NB4 (cell line): Measurements from ENCODE around the gene SFRP5.

Experiments used
- DNase-seq: peaks from one replicate; pipeline ENCODE4 v3.0.0; 2010; ENCODE audit warnings: low read depth
- H3K4me3 ChIP-seq: one replicate; pipeline ENCODE4 v1.5.1; 2011; ENCODE audit warnings: mild to moderate bottlenecking, low read depth, low read length, moderate library complexity
- CTCF ChIP-seq: IDR thresholded peaks from one replicate; pipeline ENCODE4 v1.5.1; 2012; ENCODE audit warnings: low read depth, low read length
- MAX ChIP-seq: IDR thresholded peaks from 2 replicates; pipeline ENCODE4 v1.6.1; 2011; ENCODE audit warnings: low read depth, low read length
- MYC ChIP-seq: IDR thresholded peaks from 2 replicates; pipeline ENCODE4 v1.6.1; 2011; ENCODE audit warnings: low read depth, low read length
- POLR2A ChIP-seq: IDR thresholded peaks from 2 replicates; pipeline ENCODE4 v1.6.1; 2011; ENCODE audit warnings: mild to moderate bottlenecking; ENCODE audit not compliant: insufficient read length; ENCODE audit errors: extremely low read depth

SFRP5 gene

DNA sequence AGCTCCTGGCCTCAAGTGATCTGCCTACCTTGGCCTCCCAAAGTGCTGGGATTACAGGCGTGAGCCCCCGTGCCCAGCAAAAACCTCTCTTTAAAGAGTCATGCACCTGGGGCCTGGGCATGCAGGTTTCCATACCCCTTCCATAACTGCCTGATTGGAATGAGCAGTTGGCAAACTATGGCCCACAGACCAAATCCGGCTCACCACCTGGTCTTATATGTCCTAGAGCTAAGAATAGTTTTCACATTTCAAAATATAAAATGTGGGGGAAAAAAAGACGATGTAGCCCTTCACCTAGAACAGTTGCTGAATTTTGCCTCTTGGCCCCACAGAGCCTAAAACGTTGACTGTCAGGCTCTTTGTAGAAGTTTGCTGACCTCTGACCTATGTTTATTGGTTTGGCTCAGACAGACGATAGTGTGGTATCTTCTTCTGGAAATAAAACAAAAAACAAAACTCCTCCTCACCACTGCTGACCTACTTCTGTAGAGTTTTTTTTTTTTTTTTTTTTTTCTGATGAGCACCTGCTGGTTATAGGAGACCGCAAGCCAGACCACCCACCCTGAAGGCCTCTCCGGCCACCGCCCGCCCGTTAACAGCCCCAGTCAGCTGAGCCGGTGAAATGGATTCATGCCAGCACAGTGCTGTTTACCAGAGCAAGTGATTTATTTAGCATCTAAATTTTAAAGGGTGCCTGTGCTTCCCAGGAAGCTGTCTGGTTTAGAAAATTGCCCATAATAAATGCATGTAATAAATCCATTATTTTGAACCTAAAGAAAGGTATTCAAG is 33.5 kb upstream of the SFRP5 start:
- no peak overlapping the region for H3K4me3 ChIP-seq
- TF ChIP-seq MAX (no peak), POLR2A (no peak), CTCF (no peak), MYC (no peak)
- no peak for DNase-seq

DNA sequence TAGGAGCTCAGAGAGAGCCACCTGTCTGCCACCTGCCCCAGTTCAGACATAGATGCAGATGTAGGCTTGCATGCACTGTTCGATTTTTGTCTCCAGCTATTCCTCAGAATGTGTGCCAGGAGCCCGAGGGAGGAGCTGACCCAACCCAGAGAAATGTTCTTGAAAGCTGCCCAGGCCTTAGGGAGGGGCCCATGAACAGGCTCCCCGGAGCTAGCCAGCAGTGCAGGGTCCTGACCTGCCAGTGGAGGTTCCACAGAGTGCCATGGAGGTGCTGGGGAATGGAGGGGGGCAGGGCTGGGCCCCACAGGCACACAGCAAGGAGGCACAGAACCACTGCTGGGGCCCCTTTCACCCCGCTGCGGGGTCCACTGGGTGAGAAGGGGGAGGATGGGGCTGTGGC is 29.6 kb upstream of the SFRP5 start:
- H3K4me3 ChIP-seq: no peak overlapping the region
- no peak for TF ChIP-seq MAX
- DNase-seq: no peak

GRCh38 chr10:97800474-97800873 is 28.7 kb upstream of the SFRP5 start:
- TF ChIP-seq MAX (no peak), MYC (no peak), CTCF (no peak), POLR2A (no peak)
- no peak for DNase-seq
- H3K4me3 ChIP-seq: no peak overlapping the region

- DNase-seq: no peak
- TF ChIP-seq POLR2A: no peak
- TF ChIP-seq MYC: no peak
- no peak for TF ChIP-seq MAX
- no peak for TF ChIP-seq CTCF
- no peak overlapping the region for H3K4me3 ChIP-seq
Measured at GRCh38 chr10:97798958-97799610, 27.3 kb upstream of the SFRP5 start.

DNA sequence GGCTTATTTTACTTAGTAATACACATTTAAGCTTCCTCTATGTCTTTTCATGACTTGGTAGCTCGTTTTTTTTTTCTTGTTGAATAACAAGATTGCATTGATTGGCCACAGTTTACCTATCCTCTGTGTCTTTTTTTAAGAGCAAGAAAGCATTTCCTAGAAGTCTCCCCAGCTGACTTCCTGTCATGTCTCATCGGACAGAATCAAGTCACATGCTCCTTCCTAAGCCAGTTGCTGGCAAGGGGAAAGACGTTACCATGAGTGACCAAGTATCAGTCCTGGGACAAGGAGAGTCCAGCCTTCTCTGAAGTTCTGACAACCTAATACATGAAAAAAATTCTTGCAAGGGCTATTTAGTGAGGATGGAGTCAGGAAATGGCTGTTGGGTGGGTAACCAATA is 24.9 kb upstream of the SFRP5 start:
- no peak for DNase-seq

More for the DNA sequence above, 24.9 kb upstream of the SFRP5 start:
- H3K4me3 ChIP-seq: no peak overlapping the region
- no peak for TF ChIP-seq MYC
- TF ChIP-seq MAX: peak; percentile 28; the same call in 1 of the 2 replicates
- no peak for TF ChIP-seq CTCF
- no peak for TF ChIP-seq POLR2A
